ENCODE results near the gene C4orf36. TPM values are rescaled to one million over a fixed set of nuclear protein-coding genes. Genes with fewer than 3 reads are reported as not detected.

C4orf36 gene
- total and polyA plus RNA-seq, 2 donors (not counting 3 experiments of a cell fraction or from before 2014, with no cell fraction given), result 0.66 TPM; not detected in 1

DNA sequence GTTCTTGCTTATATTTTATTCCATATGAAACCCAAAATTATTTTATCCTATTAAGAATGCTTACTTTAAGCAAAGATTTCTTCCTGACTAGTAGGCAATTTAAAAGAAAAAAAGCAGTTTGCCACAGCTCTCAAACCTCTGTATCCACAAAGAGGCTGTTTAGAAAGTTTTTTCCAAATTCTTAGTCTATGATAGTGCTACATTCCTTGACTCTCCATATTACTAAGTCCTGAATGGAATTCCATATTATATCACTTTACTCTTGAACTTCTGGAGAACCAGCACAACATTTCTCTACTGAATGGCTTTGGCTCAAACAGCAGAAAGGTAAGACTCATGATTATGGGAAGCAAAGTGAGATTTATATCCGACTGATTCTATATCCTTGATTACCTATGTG is 51.4 kb downstream of the C4orf36 start:
- Histone ChIP-seq H2AFZ (ENCODE audit: low read depth, low read length) (no peak overlapping the region), H3K27ac (ENCODE audit: insufficient read depth, low read depth, low read length) (no peak overlapping the region), H3K9ac (replicated peaks; ENCODE audit: extremely low read depth, insufficient read depth, low read length) (no peak overlapping the region), H3K27me3 (ENCODE audit: control insufficient read depth in 2 of 2, insufficient read depth in 2 of 2, low read length in 2 of 2) (no peaks in the 10 kb centered on the region), H3K4me2 (ENCODE audit: insufficient read depth, low read length) (no peak overlapping the region), H3K9me3 (replicated peaks; ENCODE audit: control insufficient read depth, insufficient read depth, low read length) (no peaks in the 10 kb centered on the region), H3K79me2 (ENCODE audit: control insufficient read depth, insufficient read depth, low read length) (no peaks in the 10 kb centered on the region), H3K4me1 (ENCODE audit: control insufficient read depth, extremely low read depth, insufficient read depth, low read length) (peaks cover 10% of the 10 kb centered on the region), H3K4me3 (replicated peaks in 1 of 3; ENCODE audit: insufficient read depth in 1 of 3, low read depth in 1 of 3, low read length in 3 of 3) (no peak overlapping the region), H3K36me3 (ENCODE audit: control insufficient read depth in 2 of 2, extremely low read depth in 1 of 2, insufficient read depth in 2 of 2, low read length in 2 of 2) (no peaks in the 10 kb centered on the region), H3K9me1 (replicated peaks; ENCODE audit: control insufficient read depth, extremely low read depth, insufficient read depth, low read length) (no peaks in the 10 kb centered on the region), H4K20me1 (replicated peaks; ENCODE audit: control insufficient read depth, extremely low read depth, insufficient read depth, low read length) (no peaks in the 10 kb centered on the region)
- dilution Hi-C loops (cut with MboI; ENCODE audit: extremely low pct_ligation_motif_present, low sequenced_read_pairs), result no loop called here
- ChIA-PET CTCF (no interaction called here), POLR2A (no interaction called here)
- TF ChIP-seq JUN (IDR thresholded peaks at IDR 0.05; ENCODE audit: borderline replicate concordance, insufficient read depth, insufficient read length, low read depth) (no peak), GATA2 (IDR thresholded peaks at IDR 0.05; ENCODE audit: insufficient read depth, insufficient read length, low read depth, low read length) (no peak), POLR2AphosphoS5 (IDR thresholded peaks at IDR 0.05; ENCODE audit: insufficient read depth, low read depth, low read length) (no peak), EZH2 (IDR thresholded peaks at IDR 0.05; ENCODE audit: borderline replicate concordance, low read depth, low read length, severe bottlenecking) (no peak), POLR2A (IDR thresholded peaks at IDR 0.05; ENCODE audit: low read depth, low read length) (no peak), MYC (IDR thresholded peaks at IDR 0.05; ENCODE audit: low read depth, low read length) (no peak), FOS (IDR thresholded peaks at IDR 0.05; ENCODE audit: borderline replicate concordance, insufficient read depth, low read length) (no peak)
- TF ChIP-seq, protein P1, sequence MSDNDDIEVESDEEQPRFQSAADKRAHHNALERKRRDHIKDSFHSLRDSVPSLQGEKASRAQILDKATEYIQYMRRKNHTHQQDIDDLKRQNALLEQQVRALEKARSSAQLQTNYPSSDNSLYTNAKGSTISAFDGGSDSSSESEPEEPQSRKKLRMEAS (IDR thresholded peaks at IDR 0.05; ENCODE audit: insufficient read depth, insufficient read length), result no peak
- TF ChIP-seq, protein P2, sequence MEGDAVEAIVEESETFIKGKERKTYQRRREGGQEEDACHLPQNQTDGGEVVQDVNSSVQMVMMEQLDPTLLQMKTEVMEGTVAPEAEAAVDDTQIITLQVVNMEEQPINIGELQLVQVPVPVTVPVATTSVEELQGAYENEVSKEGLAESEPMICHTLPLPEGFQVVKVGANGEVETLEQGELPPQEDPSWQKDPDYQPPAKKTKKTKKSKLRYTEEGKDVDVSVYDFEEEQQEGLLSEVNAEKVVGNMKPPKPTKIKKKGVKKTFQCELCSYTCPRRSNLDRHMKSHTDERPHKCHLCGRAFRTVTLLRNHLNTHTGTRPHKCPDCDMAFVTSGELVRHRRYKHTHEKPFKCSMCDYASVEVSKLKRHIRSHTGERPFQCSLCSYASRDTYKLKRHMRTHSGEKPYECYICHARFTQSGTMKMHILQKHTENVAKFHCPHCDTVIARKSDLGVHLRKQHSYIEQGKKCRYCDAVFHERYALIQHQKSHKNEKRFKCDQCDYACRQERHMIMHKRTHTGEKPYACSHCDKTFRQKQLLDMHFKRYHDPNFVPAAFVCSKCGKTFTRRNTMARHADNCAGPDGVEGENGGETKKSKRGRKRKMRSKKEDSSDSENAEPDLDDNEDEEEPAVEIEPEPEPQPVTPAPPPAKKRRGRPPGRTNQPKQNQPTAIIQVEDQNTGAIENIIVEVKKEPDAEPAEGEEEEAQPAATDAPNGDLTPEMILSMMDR (IDR thresholded peaks at IDR 0.05; ENCODE audit: extremely low read depth in 1 of 2, insufficient read depth in 1 of 2, low read depth in 1 of 2, low read length in 2 of 2), result no peak
- BruUV-seq (replicated peaks), result no TSS peak
- FAIRE-seq, result no peak
- intact Hi-C loops (cut with micrococcal nuclease), result no loop called here
- DNase-seq (ENCODE audit: low read depth, low spot score), result no peak
